Measurements from ENCODE around the gene PTDSS2.
A peak's percentile ranks its signal among the peaks of the same experiment; 100 is the strongest.

Gene PTDSS2

DNA sequence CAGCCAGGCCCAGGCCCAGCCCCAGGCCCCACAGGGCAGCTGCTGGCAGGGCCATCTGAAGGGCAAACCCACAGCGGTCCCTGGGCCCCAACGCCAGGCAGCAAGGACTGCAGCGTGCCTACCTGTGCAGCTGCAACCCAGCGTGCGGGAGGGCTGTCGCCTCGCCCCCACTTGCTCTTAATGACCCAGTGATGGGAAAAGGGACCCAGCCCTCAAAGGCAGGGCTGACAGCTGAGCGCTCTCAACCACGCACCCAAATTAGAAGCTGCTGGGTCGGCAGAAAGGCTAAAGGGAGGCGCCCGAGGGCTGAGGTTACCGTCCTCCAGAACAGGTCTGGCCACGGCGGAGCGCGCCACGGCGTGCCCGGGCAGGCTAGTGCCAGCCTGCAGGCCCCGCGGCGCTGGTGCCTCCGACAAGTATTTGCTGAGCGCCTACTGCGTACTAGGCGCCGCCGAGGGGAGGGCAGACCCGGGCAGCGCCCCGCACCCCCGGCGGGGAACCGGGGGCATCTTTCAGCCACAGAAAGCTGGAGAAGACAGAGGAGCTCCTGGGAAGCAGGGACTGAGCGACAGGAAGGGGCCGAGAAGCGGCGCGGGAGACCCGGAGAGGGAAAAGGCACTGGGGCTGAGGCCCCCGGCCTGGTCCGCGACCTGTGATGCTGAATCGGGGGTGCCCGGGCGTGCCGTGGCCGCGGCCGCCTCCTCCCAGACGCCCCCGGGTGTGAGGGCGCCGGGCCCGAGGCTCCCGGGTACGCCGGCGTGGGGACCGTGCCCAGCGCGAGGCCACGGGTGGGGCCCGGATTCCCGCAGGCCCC lies 84.5 kb downstream of the PTDSS2 start:
- peak overlapping the region; percentile 77 for H3K4me3 Mint-ChIP-seq
- H3K9me3 Mint-ChIP-seq (ENCODE audit: low read depth) = no peaks in the 10 kb centered on the region
- no peaks in the 10 kb centered on the region for H3K36me3 Mint-ChIP-seq
- peaks cover 12% of the 10 kb centered on the region for H3K4me1 Mint-ChIP-seq (ENCODE audit: low read depth)
- no peaks in the 10 kb centered on the region for H3K27me3 Mint-ChIP-seq
- no peak overlapping the region for H3K27ac Mint-ChIP-seq

DNA sequence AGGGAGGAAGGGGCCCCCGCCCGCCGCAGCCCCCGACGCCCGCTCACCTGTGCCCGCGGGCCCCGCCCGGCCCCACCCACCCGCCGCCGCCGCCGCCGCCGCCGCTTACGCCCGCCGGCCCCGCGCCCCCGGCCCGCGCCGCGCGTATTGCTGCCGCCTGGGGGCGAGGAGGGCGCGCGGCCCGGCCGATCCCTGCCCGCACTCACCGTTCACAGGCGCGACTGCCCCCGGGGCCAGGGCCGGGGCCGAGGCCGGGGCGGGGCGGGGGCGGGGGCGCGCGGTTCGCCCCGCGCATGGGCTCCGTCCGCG lies 85.1 kb downstream of the PTDSS2 start:
- Mint-ChIP-seq H3K27me3 (no peaks in the 10 kb centered on the region), H3K4me3 (no peak overlapping the region), H3K36me3 (no peaks in the 10 kb centered on the region), H3K4me1 (ENCODE audit: low read depth) (peaks cover 12% of the 10 kb centered on the region), H3K27ac (no peak overlapping the region), H3K9me3 (ENCODE audit: low read depth) (no peaks in the 10 kb centered on the region)

DNA sequence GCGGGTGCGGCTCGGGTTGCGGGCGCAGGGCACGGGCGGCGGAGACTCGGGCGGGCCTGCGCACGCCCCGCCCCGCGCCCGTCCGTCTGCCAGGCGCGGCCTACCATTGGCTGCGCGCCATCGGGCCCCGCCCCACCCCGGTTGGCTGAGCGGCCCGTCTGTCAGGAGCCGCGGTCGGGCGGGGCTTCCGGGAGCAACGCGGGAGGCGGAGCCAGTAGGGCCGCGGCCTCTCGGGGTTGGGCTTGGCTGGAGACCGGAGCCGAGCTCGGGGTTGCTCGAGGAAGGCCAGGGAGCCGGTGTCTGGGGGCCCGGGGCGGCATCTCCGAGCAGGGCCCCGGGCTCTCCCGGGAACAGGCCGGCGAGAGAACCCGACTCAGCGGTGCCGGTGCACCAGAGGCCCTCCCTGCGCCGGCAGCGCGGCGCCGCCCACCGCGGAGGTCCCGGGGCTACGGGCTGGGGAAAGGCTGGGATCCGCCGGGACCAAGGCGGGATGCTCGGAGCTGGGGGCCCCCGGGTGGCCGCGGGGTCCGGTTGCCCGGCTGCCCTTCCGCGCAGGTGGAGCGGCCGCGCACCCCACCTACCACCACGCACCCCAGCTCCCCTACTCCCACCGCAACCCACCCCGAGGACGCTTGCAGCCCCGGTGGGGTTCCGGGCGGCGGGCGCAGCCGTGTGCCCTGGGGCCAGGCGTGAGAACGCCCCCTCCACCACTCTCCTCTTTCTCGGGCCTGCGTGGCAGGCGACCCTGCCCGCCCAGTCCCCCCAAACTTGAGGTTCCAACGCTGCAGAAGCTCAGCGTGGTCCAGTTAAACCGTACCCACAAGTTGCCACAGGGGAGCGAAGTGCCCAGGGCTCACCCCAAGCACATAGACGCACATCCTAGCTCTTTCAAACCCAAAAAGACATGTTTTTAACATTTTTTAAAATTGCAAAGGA lies 85.7 kb downstream of the PTDSS2 start, which contains the start of gene HRAS:
Gene HRAS, minus strand, starts transcription at position 58 of the 936 bp plus-strand sequence.
- peaks cover 12% of the 10 kb centered on the region for H3K4me1 Mint-ChIP-seq (ENCODE audit: low read depth)
- peak within 1 kb of the TSS; percentile 91 for H3K27ac Mint-ChIP-seq
- no peaks in the 10 kb centered on the region for H3K36me3 Mint-ChIP-seq
- no peaks in the 10 kb centered on the region for H3K27me3 Mint-ChIP-seq
- no peaks in the 10 kb centered on the region for H3K9me3 Mint-ChIP-seq (ENCODE audit: low read depth)
- H3K4me3 Mint-ChIP-seq = peak within 1 kb of the TSS; percentile 94

DNA sequence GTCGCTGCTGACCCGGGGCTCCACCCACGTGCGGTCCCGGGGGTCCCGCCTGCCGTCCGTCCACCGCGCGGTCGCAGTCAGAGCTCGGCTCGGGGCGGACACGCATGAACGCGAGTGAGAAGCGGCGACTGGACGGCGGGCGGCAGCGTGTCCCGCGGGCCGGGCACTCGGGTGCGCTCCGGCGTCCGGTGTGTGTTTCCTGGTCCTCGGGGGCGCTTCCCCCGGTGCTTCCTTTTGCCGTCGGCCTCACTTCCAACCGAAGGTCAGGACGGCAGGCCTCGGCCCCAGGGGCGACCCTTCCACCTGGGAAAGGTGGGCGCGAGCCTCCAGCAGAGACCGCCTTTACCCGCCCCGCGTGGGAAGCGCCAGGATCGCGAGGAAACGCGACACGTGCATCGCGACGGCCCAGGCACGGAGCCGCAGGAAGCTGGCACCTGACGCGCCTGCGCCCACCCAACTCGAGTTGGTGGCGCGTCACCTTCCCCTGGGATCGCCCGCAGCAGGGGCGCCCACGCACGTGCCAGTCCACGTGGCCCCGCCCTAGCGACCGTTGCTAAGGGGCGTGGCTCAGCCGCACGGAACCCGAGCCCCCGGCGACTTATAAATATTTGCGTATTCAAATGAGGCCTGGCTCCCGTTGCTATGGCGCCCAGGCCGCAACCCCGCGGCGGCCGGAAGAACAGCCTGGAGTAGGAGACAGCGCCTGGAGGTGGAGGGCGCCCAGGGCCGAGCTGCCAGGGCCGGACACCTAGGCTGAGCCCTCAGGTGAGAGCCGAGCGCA lies 87.0 kb downstream of the PTDSS2 start, which contains the start of gene LRRC56:
Gene LRRC56, plus strand, starts transcription at position 687 of the 781 bp plus-strand sequence. CDS start 3,158 bp downstream, outside the sequence.
- Mint-ChIP-seq H3K27ac (peak within 1 kb of the TSS; percentile 91), H3K36me3 (no peaks in the 10 kb centered on the region), H3K9me3 (ENCODE audit: low read depth) (no peaks in the 10 kb centered on the region), H3K4me3 (peak within 1 kb of the TSS; percentile 94), H3K4me1 (ENCODE audit: low read depth) (peaks cover 12% of the 10 kb centered on the region), H3K27me3 (no peaks in the 10 kb centered on the region)

DNA sequence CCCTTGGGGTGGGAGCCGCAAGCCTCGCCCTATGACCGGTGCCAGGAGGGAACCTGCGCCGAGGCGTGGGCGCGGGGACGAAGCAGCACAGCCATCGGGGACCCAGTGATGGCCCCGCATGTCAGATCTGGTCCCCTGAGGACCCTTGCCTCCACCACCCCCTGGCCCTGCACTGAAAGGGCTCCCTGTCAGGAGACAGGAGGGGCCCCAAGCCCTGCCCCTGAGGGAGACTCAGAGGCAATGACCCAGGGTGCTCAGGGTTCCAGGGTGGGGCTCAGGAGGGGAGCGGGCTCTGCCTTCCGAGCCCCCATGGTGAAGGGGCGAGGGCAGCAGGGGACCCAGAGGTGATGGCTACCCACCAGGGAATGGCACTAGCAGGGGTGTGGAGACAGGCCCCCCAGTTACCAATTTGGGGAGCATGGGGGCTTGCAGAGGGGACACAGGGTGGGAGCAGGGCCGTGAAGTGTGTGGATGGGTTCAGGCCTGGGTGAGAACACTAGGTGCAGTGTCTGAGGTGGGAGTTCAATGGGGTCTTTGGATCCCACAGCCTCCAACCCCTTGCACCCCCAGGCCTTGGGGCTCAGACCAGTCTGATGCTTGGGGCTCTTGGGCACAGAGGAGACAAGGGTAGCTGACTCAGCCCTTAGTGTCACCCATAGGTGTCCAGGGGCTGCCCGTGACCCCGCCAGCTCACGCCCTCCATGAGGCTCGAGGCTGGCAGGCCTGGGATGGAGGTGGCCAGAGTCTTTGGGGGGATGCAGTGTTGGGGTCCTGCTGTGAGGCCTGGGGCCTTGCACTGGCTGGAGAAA lies 87.7 kb downstream of the PTDSS2 start:
- H3K4me3 Mint-ChIP-seq = peak overlapping the region; percentile 61
- H3K36me3 Mint-ChIP-seq = no peaks in the 10 kb centered on the region
- H3K27me3 Mint-ChIP-seq = no peaks in the 10 kb centered on the region
- no peaks in the 10 kb centered on the region for H3K9me3 Mint-ChIP-seq (ENCODE audit: low read depth)
- no peak overlapping the region for H3K27ac Mint-ChIP-seq
- H3K4me1 Mint-ChIP-seq (ENCODE audit: low read depth) = peaks cover 12% of the 10 kb centered on the region

DNA sequence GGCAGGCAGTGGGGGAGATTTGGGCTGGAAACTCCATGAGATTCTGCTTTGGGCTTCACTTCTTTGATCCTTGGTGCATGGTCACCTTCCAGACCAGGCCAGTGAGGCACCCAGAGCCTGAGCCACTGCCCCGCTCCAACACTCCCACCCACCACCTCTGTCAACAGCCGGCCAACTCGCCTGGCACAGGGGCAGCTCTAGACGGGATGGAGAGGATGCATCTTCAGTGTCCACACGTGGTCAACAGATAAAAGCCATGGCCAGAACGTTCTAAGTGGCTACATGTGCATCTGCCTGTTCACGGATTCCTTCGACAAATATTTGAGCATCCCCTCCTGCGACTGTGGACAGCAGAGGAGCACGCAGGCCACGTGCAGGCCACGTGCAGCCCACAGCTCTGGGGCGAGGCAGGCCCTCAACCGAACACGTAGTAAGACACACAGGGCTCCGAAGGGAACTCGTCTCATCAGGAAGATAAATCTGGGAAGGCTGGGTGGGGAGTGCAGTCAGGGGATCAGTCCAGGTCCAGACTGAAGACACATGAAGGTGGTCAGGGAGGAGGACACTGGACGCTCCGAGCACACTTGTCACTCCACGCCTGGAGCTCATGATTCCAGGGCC lies 88.5 kb downstream of the PTDSS2 start:
- no peak overlapping the region for H3K27ac Mint-ChIP-seq
- peaks cover 12% of the 10 kb centered on the region for H3K4me1 Mint-ChIP-seq (ENCODE audit: low read depth)
- H3K27me3 Mint-ChIP-seq = no peaks in the 10 kb centered on the region
- no peaks in the 10 kb centered on the region for H3K36me3 Mint-ChIP-seq
- no peaks in the 10 kb centered on the region for H3K9me3 Mint-ChIP-seq (ENCODE audit: low read depth)
- H3K4me3 Mint-ChIP-seq = no peak overlapping the region

DNA sequence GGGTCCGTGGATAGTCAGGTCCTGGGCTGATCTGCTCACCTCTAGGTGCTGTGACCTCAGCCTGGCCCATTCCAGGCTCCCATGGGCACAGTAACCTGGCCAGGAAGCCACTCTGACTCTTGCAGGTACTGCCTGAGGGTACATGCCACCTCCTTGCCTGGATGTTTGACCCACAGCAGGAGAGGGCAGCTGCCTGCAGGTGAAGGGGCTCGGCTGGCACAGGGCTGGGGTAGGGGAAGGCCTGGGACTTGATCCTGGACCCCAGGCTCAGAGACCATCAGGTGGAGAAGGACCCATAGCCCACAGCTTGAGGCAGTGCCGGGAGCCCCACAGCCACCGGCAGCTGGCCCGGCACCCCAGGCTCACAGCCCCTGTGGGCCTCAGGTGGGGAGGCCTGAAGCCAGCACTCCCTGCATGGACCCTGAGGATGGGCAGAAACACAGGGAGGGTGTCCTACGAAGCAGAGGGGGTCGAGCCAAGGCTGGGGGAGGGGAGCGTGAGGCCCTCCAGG lies 89.9 kb downstream of the PTDSS2 start:
- Mint-ChIP-seq H3K27me3 (no peaks in the 10 kb centered on the region), H3K27ac (no peak overlapping the region), H3K4me3 (no peak overlapping the region), H3K4me1 (ENCODE audit: low read depth) (peaks cover 9% of the 10 kb centered on the region), H3K9me3 (ENCODE audit: low read depth) (no peaks in the 10 kb centered on the region), H3K36me3 (no peaks in the 10 kb centered on the region)
